Measurements from ENCODE around the gene ZBTB8A.

The ZBTB8A gene

DNA sequence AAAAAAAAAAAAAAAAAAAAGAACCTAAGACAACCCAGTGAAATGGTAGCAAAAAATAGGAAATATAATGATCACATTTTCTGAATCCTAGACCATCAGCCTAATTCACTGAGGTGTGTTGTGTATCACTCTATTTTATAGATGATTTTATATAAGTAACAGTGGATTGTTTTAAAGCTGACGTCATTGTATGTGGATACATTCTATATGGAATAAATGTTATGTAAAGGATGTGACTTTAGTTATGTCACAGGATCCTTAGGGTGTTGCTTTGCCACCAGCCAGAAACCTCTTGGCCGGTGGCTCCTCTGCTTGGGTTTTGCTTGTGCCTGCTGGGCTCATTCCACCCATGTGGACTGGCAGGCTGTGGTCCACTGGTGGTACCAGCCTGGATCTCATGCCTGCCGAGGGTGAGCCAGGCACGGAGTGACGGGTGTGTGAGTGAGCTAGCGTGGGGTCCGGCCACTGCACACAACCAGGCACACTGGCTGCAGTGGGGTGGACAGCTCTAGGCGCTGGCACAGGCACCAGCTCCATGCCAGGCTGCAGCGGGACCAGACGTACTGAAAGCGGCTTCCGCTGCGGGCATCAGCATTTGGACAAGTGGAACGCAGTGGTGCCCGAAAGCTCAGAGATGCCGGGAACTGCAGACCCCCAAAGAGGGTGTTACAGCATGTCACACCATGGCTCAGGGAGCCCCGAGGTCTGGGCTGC is 66.6 kb downstream of the ZBTB8A start:
- no peaks in the 10 kb centered on the region for H3K27me3 ChIP-seq (ENCODE audit: control insufficient read depth, insufficient read depth, low read length)
- no peak overlapping the region for H3K4me3 ChIP-seq (ENCODE audit: low read depth, low read length)
- H3K9me3 ChIP-seq (ENCODE audit: control insufficient read depth, insufficient read depth, low read length), result no peaks in the 10 kb centered on the region
- H3K9ac ChIP-seq (ENCODE audit: low read depth, low read length), result no peak overlapping the region
- peaks cover 3% of the 10 kb centered on the region for H3K36me3 ChIP-seq (ENCODE audit: control insufficient read depth, insufficient read depth, low read length)
- no peaks in the 10 kb centered on the region for H3K4me1 ChIP-seq (ENCODE audit: control insufficient read depth, insufficient read depth, low read length)

DNA sequence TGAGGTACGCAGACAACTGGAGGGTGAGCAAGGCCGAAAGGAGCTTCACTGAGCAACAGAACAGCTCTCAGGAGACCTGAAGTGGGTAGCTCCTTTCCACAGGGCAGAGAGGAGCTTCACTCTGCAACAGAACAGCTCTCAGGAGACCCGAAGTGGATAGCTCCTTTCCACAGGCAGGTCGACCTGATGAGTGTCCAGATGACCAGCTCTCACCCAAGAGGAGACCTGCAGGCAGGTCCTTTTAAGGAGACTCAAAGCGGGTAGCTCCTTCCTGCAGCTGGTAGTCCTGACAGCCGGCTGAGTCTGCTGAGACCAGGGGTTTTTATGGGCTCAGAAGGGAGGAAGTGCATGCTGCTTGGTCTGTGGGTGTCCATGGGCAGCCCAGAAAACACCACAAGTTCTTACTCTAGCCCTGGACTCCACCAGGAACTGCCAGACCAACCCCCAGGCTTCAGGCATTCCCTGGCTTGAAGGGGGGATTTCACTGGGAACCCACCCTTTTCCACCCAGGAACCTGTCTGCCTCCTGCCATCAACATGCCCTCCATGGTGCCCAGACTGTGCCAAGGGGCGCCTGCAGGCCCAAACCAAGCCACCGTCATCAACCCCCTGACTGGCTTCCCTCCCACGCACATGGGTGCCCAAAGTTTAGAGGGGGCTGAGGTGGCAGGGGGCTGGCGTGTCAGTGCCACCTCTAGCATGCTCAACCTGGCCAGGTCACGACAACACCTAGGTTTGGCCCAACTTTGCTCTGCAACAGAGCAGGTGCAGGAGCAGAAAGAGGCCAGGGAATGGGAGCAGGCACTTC is 67.5 kb downstream of the ZBTB8A start:
- no peaks in the 10 kb centered on the region for H3K27me3 ChIP-seq (ENCODE audit: control insufficient read depth, insufficient read depth, low read length)
- H3K9ac ChIP-seq (ENCODE audit: low read depth, low read length), result no peak overlapping the region
- no peaks in the 10 kb centered on the region for H3K9me3 ChIP-seq (ENCODE audit: control insufficient read depth, insufficient read depth, low read length)
- H3K4me1 ChIP-seq (ENCODE audit: control insufficient read depth, insufficient read depth, low read length), result no peaks in the 10 kb centered on the region
- no peak overlapping the region for H3K4me3 ChIP-seq (ENCODE audit: low read depth, low read length)
- H3K36me3 ChIP-seq (ENCODE audit: control insufficient read depth, insufficient read depth, low read length), result peaks cover 3% of the 10 kb centered on the region

DNA sequence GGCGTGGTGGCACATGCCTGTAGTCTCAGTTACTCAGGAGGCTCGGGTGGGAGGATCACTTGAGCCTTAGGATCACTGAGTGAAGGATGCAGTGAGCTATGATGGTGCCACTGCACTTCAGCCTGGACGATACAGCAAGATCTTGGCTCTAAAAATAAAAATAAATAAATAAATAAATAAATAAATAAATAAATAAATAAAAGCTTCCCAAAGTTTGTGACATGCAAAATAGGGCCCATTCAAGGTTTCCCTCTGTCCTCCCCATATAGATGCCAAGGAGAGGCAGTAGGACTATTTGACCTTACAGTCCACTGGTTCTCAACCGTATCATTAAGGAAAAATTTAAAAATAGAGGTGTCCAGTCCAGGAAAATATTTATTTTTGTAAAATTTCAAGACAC is 70.0 kb downstream of the ZBTB8A start:
- H3K27me3 ChIP-seq (ENCODE audit: control insufficient read depth, insufficient read depth, low read length), result no peaks in the 10 kb centered on the region
- no peaks in the 10 kb centered on the region for H3K9me3 ChIP-seq (ENCODE audit: control insufficient read depth, insufficient read depth, low read length)
- peaks cover 3% of the 10 kb centered on the region for H3K36me3 ChIP-seq (ENCODE audit: control insufficient read depth, insufficient read depth, low read length)

DNA sequence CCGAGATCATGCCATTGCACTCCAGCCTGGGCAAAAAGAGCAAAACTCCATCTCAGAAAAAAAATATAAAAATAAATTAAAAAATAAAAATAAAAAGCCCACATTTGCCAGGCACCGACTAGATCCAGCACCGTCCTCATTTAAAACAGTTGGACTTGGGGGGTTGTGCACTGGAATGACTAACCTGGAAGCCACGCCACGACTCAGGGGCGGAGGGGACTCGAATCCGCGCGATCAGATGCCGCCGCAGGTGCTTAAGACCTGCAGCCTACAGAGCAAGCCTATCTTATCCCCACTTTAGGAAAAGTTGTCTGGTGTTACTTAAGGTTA is 72.6 kb downstream of the ZBTB8A start:
- peak overlapping the region; percentile 56 for H3K4me3 ChIP-seq (ENCODE audit: low read depth, low read length)

More for the DNA sequence above, 70.0 kb downstream of the ZBTB8A start:
- Histone ChIP-seq H3K9ac (ENCODE audit: low read depth, low read length) (no peak overlapping the region), H3K4me1 (ENCODE audit: control insufficient read depth, insufficient read depth, low read length) (no peaks in the 10 kb centered on the region), H3K4me3 (ENCODE audit: low read depth, low read length) (no peak overlapping the region)

DNA sequence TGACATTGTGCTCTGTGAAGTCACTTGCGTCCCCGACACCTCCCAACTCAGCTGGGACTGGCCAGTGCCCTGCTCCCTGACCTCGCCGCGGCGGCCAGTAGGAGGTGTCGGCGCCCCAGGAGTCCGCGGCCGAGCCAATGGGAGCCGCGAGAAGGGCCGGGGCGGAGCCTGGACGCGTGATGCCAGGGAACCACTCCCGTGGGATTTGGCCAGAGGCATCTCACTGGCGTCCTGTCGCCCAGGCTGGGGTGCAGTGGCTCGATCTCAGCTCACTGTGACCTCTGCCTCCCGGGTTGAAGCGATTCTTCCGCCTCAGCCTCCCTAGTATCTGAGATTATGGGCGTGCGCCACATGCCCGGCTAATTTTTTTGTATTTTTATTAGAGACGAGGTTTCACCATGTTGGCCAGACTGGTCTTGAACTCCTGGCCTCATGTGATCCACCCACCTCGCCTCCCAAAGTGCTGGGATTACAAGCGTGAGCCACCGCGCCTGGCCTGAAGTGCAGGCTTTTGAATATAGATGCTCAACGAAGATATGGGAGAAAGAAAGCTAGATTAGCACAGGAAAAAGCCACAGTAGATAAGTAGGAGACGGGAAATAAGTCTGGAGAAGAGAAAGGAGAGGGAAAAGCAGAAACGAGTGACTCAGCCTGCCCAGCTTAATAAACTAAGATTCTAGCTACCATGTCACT is 73.1 kb downstream of the ZBTB8A start:
- Histone ChIP-seq H3K4me1 (ENCODE audit: control insufficient read depth, insufficient read depth, low read length) (no peaks in the 10 kb centered on the region), H3K9me3 (ENCODE audit: control insufficient read depth, insufficient read depth, low read length) (no peaks in the 10 kb centered on the region), H3K4me3 (ENCODE audit: low read depth, low read length) (peak overlapping the region; percentile 56), H3K9ac (ENCODE audit: low read depth, low read length) (peak overlapping the region; percentile 27), H3K36me3 (ENCODE audit: control insufficient read depth, insufficient read depth, low read length) (no peaks in the 10 kb centered on the region), H3K27me3 (ENCODE audit: control insufficient read depth, insufficient read depth, low read length) (no peaks in the 10 kb centered on the region)

More for the DNA sequence above, 72.6 kb downstream of the ZBTB8A start:
- Histone ChIP-seq H3K36me3 (ENCODE audit: control insufficient read depth, insufficient read depth, low read length) (no peaks in the 10 kb centered on the region), H3K27me3 (ENCODE audit: control insufficient read depth, insufficient read depth, low read length) (no peaks in the 10 kb centered on the region), H3K9ac (ENCODE audit: low read depth, low read length) (peak overlapping the region; percentile 27), H3K9me3 (ENCODE audit: control insufficient read depth, insufficient read depth, low read length) (no peaks in the 10 kb centered on the region), H3K4me1 (ENCODE audit: control insufficient read depth, insufficient read depth, low read length) (no peaks in the 10 kb centered on the region)

DNA sequence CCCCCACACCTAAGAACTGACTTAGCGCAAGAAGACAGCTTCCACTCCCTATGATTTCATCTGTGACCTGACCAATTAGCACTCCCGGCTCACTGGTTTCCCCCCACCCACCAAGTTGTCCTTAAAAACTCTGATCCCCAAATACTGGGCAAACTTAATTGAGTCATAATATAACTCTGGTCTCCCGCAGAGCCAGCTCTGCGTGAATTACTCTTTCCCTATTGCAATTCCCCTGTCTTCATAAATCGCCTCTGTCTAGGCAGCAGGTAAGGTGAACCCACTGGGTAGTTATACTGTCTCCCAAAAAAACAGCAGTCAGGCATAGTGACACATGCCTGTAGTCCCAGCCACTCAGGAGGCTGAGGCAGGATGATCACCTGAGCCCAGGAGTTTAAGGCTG is 74.2 kb downstream of the ZBTB8A start:
- Histone ChIP-seq H3K9me3 (ENCODE audit: control insufficient read depth, insufficient read depth, low read length) (no peaks in the 10 kb centered on the region), H3K4me1 (ENCODE audit: control insufficient read depth, insufficient read depth, low read length) (no peaks in the 10 kb centered on the region), H3K4me3 (ENCODE audit: low read depth, low read length) (no peak overlapping the region), H3K27me3 (ENCODE audit: control insufficient read depth, insufficient read depth, low read length) (no peaks in the 10 kb centered on the region), H3K9ac (ENCODE audit: low read depth, low read length) (no peak overlapping the region), H3K36me3 (ENCODE audit: control insufficient read depth, insufficient read depth, low read length) (no peaks in the 10 kb centered on the region)

DNA sequence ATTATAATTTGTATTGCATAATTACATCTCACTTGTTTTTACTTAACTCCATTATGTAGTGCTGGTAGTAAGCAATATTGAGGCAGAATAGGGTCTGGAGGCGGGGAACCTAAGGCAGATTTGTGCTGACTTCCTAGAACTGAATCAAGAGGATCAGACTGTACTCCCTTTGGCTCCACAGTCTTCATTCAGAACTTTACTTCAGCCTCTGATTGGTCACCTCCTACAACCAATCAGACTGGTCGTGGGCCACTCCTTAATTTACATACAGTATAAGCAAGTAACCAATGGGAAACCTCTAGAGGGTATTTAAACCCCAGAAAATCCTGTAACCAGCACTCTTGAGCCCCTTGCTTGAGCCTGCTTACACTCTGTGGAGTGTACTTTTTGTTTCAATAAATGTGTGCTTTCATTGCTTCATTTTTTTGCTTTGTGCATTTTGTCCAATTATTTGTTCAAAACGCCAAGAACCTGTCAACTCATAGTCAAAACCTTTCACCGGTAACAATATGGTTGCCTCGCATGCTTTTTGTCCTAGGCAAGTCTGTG is 79.5 kb downstream of the ZBTB8A start:
- H3K4me3 ChIP-seq (ENCODE audit: low read depth, low read length), result no peak overlapping the region
- H3K9ac ChIP-seq (ENCODE audit: low read depth, low read length), result no peak overlapping the region
- H3K4me1 ChIP-seq (ENCODE audit: control insufficient read depth, insufficient read depth, low read length), result no peaks in the 10 kb centered on the region
- no peaks in the 10 kb centered on the region for H3K27me3 ChIP-seq (ENCODE audit: control insufficient read depth, insufficient read depth, low read length)
- H3K9me3 ChIP-seq (ENCODE audit: control insufficient read depth, insufficient read depth, low read length), result no peaks in the 10 kb centered on the region
- H3K36me3 ChIP-seq (ENCODE audit: control insufficient read depth, insufficient read depth, low read length), result no peaks in the 10 kb centered on the region

DNA sequence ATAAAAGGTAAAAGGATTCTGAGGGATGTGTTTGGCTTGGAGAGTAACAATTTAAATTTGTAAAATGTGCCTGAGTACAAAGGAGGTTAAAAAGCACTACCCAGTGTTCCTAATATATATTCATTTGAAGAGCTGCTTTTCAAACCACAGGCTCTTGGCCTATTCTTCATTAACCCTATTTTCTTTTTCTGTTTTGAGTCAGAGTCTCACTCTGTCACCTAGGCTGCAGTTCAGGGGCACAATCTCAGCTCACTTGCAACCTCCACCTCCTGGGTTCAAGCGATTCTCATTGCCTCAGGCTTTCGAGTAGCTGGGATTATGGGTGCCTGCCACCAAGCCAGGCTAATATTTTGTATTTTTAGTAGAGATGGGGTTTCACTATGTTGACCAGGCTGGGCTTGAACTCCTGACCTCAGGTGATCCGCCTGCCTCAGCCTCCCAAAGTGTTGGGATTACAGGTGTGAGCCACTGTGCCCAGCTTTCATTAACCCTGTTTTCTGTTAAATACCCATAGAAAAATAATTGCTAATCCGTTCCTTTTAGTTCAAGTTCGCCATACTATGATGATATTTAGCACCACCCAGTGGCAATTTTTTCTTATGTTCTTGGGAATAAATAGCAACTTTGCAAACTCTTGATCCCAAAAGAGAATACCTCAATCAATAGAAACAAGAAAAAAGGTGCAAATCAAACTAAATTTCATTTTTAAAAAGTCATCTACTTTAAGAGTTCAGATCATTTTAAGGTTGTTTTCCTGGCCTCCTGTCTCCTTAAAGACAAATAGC is 80.7 kb downstream of the ZBTB8A start:
- H3K9me3 ChIP-seq (ENCODE audit: control insufficient read depth, insufficient read depth, low read length), result no peaks in the 10 kb centered on the region
- no peaks in the 10 kb centered on the region for H3K36me3 ChIP-seq (ENCODE audit: control insufficient read depth, insufficient read depth, low read length)
- H3K4me1 ChIP-seq (ENCODE audit: control insufficient read depth, insufficient read depth, low read length), result no peaks in the 10 kb centered on the region
- H3K9ac ChIP-seq (ENCODE audit: low read depth, low read length), result no peak overlapping the region
- H3K4me3 ChIP-seq (ENCODE audit: low read depth, low read length), result no peak overlapping the region
- no peaks in the 10 kb centered on the region for H3K27me3 ChIP-seq (ENCODE audit: control insufficient read depth, insufficient read depth, low read length)

DNA sequence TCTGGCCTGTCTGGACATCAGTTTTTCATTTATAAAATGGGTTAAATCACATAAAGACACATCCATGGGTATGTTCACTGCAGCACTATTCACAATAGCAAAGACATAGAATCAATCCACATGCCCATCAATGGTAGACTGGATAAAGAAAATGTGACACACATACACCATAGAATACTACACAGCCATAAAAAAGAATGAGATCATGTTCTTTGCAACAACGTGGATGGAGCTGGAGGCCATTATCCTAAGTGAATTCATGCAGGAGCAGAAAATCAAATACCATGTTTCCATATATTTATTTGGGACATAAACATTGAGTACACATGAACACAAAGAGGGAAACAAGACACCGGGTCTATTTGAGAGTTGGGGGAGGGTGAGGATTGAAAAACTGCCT is 83.0 kb downstream of the ZBTB8A start:
- H3K4me1 ChIP-seq (ENCODE audit: control insufficient read depth, insufficient read depth, low read length), result no peaks in the 10 kb centered on the region
- H3K9me3 ChIP-seq (ENCODE audit: control insufficient read depth, insufficient read depth, low read length), result no peaks in the 10 kb centered on the region
- no peaks in the 10 kb centered on the region for H3K36me3 ChIP-seq (ENCODE audit: control insufficient read depth, insufficient read depth, low read length)
- no peak overlapping the region for H3K9ac ChIP-seq (ENCODE audit: low read depth, low read length)
- no peaks in the 10 kb centered on the region for H3K27me3 ChIP-seq (ENCODE audit: control insufficient read depth, insufficient read depth, low read length)
- H3K4me3 ChIP-seq (ENCODE audit: low read depth, low read length), result no peak overlapping the region

DNA sequence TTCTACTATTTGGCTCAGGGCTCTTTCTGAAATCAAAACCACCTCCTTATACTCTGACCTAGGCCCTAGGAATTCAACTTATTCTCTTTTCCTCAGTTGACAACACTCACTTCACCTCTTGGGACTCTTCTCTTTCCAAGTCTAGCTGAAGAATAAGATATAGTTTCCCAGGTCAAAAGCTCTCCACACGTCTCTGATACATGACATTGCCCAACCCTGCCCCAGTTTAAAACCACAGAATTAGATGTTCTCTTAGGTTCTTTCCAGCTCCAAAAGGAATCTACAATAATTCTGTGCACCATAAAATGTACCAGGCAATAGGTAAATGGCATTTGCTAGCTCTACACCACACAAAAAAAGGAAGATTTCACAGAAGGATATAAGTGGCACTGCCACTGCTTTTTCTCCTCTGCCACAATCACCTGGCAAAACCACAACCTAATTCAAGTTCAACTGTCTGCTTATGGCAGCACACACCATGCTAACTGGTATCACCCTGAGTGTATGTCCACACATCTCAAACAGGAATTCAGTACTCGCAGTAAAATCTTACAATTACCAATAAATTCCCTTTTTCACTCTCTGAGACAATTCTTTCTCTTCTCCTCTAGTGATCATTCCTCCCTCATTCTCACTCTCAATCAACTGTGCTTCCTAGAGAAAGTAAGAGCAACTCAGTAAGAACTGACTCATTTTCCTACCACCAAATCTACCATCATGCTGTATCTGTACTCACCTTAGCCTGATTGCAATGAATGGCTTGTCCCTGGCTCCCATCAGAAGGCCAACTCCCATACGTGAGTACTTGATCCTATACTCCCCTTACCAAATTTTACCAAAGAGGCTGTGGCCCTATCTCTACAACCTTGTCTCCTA is 83.8 kb downstream of the ZBTB8A start:
- H3K4me1 ChIP-seq (ENCODE audit: control insufficient read depth, insufficient read depth, low read length), result no peaks in the 10 kb centered on the region
- no peak overlapping the region for H3K4me3 ChIP-seq (ENCODE audit: low read depth, low read length)
- H3K27me3 ChIP-seq (ENCODE audit: control insufficient read depth, insufficient read depth, low read length), result no peaks in the 10 kb centered on the region
- H3K36me3 ChIP-seq (ENCODE audit: control insufficient read depth, insufficient read depth, low read length), result peaks cover 7% of the 10 kb centered on the region
- no peak overlapping the region for H3K9ac ChIP-seq (ENCODE audit: low read depth, low read length)
- H3K9me3 ChIP-seq (ENCODE audit: control insufficient read depth, insufficient read depth, low read length), result no peaks in the 10 kb centered on the region

All from iPS-15b (cell line).